Vagina (tissue), 2 donors: ENCODE results near the gene ELP5.

Experiments
- CTCF ChIP-seq, 3 experiments: fragments of 450-650 bp in 2 of 3; fragments of 200-600 bp in 1 of 3; sonication (generic) in 1 of 3; IDR thresholded peaks; one replicate each; pipeline ENCODE4 v1.5.1; 2017 to 2019; ENCODE audit warnings: antibody characterized with exemption in 3 of 3, mild to moderate bottlenecking in 2 of 3, moderate library complexity in 2 of 3
- POLR2AphosphoS5 ChIP-seq, 2 donors: sonication (generic); formaldehyde crosslinking; IDR thresholded peaks; one replicate each; pipeline ENCODE4 v1.9.0; 2017; ENCODE audit warnings: antibody characterized with exemption in 2 of 2, mild to moderate bottlenecking in 2 of 2, low read depth in 1 of 2; ENCODE audit not compliant: insufficient read depth in 1 of 2

- TF ChIP-seq CTCF (IDR thresholded peaks at IDR 0.05), result no peak
- no peak for TF ChIP-seq POLR2AphosphoS5 (IDR thresholded peaks at IDR 0.05; ENCODE audit: insufficient read depth in 1 of 2, low read depth in 1 of 2)
Measured at GRCh38 chr17:7208754-7209460, 43.1 kb upstream of the ELP5 start.
